HL-60 (cell line): Measurements from ENCODE around the gene SCART1.

ENCODE experiments used
- DNase-seq, 2 experiments: peaks; one replicate each; pipeline ENCODE4 v3.0.0-alpha.2; 2010 to 2020; ENCODE audit warnings: low read depth in 1 of 2, low spot score in 1 of 2
- H3K27ac ChIP-seq: fragments of 250-450 bp; sonication (Bioruptor Pico); replicated peaks from 2 replicates; pipeline ENCODE4 v1.5.1; 2020; ENCODE audit warnings: mild to moderate bottlenecking, moderate library complexity
- H3K27me3 ChIP-seq: fragments of 250-450 bp; sonication (Bioruptor Pico); 2 replicates; pipeline ENCODE4 v1.5.1; 2021; ENCODE audit warnings: mild to moderate bottlenecking, moderate library complexity; ENCODE audit not compliant: insufficient read depth, poor library complexity, severe bottlenecking
- H3K4me3 ChIP-seq: replicated peaks from 2 replicates; pipeline ENCODE4 v1.5.1; 2011; ENCODE audit warnings: mild to moderate bottlenecking, control low read depth, low read length; ENCODE audit not compliant: insufficient read depth
- CTCF ChIP-seq: IDR thresholded peaks from one replicate; pipeline ENCODE4 v1.5.1; 2011; ENCODE audit warnings: low read length, control low read depth, inconsistent platforms; ENCODE audit not compliant: insufficient read depth
- GABPA ChIP-seq: IDR thresholded peaks from 2 replicates; pipeline ENCODE4 v1.6.1; 2012; ENCODE audit warnings: low read depth
- POLR2AphosphoS5 ChIP-seq: IDR thresholded peaks from 2 replicates; pipeline ENCODE4 v1.6.1; 2012; ENCODE audit warnings: low read depth
- REST ChIP-seq: IDR thresholded peaks from 2 replicates; pipeline ENCODE4 v1.6.1; 2012; ENCODE audit warnings: low read depth; ENCODE audit not compliant: insufficient replicate concordance
- SPI1 ChIP-seq: IDR thresholded peaks from 2 replicates; pipeline ENCODE4 v1.6.1; 2012; ENCODE audit warnings: low read depth, mild to moderate bottlenecking, borderline replicate concordance

Gene SCART1

GRCh38 chr10:133471300-133472109 lies 17.8 kb downstream of the SCART1 start:
- no peak for DNase-seq
- no peak for TF ChIP-seq REST
- no peak for TF ChIP-seq POLR2AphosphoS5
- no peak for TF ChIP-seq CTCF
- TF ChIP-seq SPI1: no peak
- TF ChIP-seq GABPA: no peak
- Histone ChIP-seq H3K27me3 (no peaks in the 10 kb centered on the region), H3K27ac (no peak overlapping the region), H3K4me3 (no peak overlapping the region)

GRCh38 chr10:133473270-133473669 lies 19.5 kb downstream of the SCART1 start:
- Histone ChIP-seq H3K27ac (no peak overlapping the region), H3K27me3 (no peaks in the 10 kb centered on the region), H3K4me3 (no peak overlapping the region)
- no peak for TF ChIP-seq CTCF
- DNase-seq: no peak

- no peak for DNase-seq
- Histone ChIP-seq H3K27me3 (no peaks in the 10 kb centered on the region), H3K4me3 (no peak overlapping the region), H3K27ac (no peak overlapping the region)
- TF ChIP-seq SPI1 (no peak), CTCF (no peak), POLR2AphosphoS5 (no peak), REST (no peak), GABPA (no peak)
Measured at GRCh38 chr10:133474027-133474426, 20.3 kb downstream of the SCART1 start.
